Stomach (tissue), 19 donors: Measurements from ENCODE around the gene TRDMT1. TPM values are rescaled to one million over a fixed set of nuclear protein-coding genes. Genes with fewer than 3 reads are reported as not detected.
A peak's percentile ranks its signal among the peaks of the same experiment; 100 is the strongest.

ENCODE experiments used
- DNase-seq, 2 donors: peaks; one replicate each; pipeline versions ENCODE4 v3.0.0 to v3.0.0-alpha.2; 2013 to 2019
- H3K27ac ChIP-seq, 5 donors: fragments of 200-600 bp in 4 of 5; sonication (generic) in 4 of 5; one replicate each; pipeline ENCODE4 v1.5.1; 2013 to 2019; ENCODE audit warnings: mild to moderate bottlenecking in 1 of 5, moderate library complexity in 1 of 5
- H3K27me3 ChIP-seq, 3 donors: fragments of 200-600 bp; sonication (generic); one replicate each; pipeline ENCODE4 v1.5.1; 2017 to 2019; ENCODE audit warnings: mixed run types in 1 of 3
- H3K36me3 ChIP-seq, 4 donors: fragments of 200-600 bp; sonication (generic); 1 replicate in 3 of 4; 2 replicates in 1 of 4; pipeline ENCODE4 v1.5.1; 2016 to 2019
- H3K4me1 ChIP-seq, 4 donors: fragments of 200-600 bp; sonication (generic); one replicate each; pipeline ENCODE4 v1.5.1; 2016 to 2019
- H3K4me3 ChIP-seq, 4 donors: fragments of 200-600 bp; sonication (generic) in 3 of 4; one replicate each; pipeline ENCODE4 v1.5.1; 2016 to 2019; ENCODE audit warnings: mild to moderate bottlenecking in 1 of 4
- H3K9me3 ChIP-seq, 4 donors: fragments of 200-600 bp; sonication (generic); one replicate each; pipeline ENCODE4 v1.5.1; 2016 to 2019
- EP300 ChIP-seq: sonication (generic); formaldehyde crosslinking; IDR thresholded peaks from one replicate; pipeline ENCODE4 v1.6.1; 2017; ENCODE audit warnings: antibody characterized with exemption
- POLR2A ChIP-seq, 4 donors: fragments of 450-650 bp; IDR thresholded peaks; one replicate each; pipeline ENCODE4 v1.6.1; 2016; ENCODE audit warnings: antibody characterized with exemption in 4 of 4, control low read depth in 2 of 4, mild to moderate bottlenecking in 1 of 4, moderate library complexity in 1 of 4
- POLR2AphosphoS5 ChIP-seq, 3 donors: sonication (generic); formaldehyde crosslinking; IDR thresholded peaks; one replicate each; pipeline ENCODE4 v1.6.1; 2016; ENCODE audit warnings: antibody characterized with exemption in 3 of 3
- WGBS, 5 donors: extraction: QIAGEN DNeasy Blood & Tissue Kit in 3 of 5; methylation state at CpG; one replicate each; pipeline versions ENCODE4 v1.1.5 to v1.1.7; 2013 to 2018; 5-methylcytosine and 5-hydroxymethylcytosine counted together
- intact Hi-C: fragments of 100-400 bp; cut with DNase I; formaldehyde crosslinking; loops from one replicate; pipeline ENCODE4 v1.15.1; 2023; ENCODE audit warnings: low total_unique reads
- long read RNA-seq, 10 donors: transcript quantifications; one replicate each; lab custom pipeline, GENCODE V29; 2026
- polyA plus RNA-seq, 3 donors: library from polyadenylated mRNA; stranded (reverse); fragments of 200-250 nt; gene quantifications; one replicate each; pipeline ENCODE4 v1.2.3, GENCODE V29; 2013
- total RNA-seq, 5 donors: library from RNA; depleted of rRNA; stranded (reverse); fragments of >200 nt; gene quantifications; one replicate each; pipeline versions ENCODE4 v1.1.0 to v1.2.3, GENCODE V29; 2014 to 2016
- TF ChIP-seq, protein P1 (sequence below), 7 experiments: fragments of 450-650 bp in 4 of 7; fragments of 200-600 bp in 3 of 7; sonication (generic) in 3 of 7; IDR thresholded peaks; one replicate each; pipeline ENCODE4 v1.5.1; 2016 to 2019; ENCODE audit warnings: antibody characterized with exemption in 7 of 7, control low read depth in 2 of 7, mild to moderate bottlenecking in 1 of 7
- donor health status: healthy with polysubstance abuse.
- donor health status: Bipolar disorder and iron deficiency.
- donor health status: healthy.

TRDMT1 gene, protein sequence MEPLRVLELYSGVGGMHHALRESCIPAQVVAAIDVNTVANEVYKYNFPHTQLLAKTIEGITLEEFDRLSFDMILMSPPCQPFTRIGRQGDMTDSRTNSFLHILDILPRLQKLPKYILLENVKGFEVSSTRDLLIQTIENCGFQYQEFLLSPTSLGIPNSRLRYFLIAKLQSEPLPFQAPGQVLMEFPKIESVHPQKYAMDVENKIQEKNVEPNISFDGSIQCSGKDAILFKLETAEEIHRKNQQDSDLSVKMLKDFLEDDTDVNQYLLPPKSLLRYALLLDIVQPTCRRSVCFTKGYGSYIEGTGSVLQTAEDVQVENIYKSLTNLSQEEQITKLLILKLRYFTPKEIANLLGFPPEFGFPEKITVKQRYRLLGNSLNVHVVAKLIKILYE
- total RNA-seq (10 to 100 TPM in 3 of 5 donors, 1 to 10 TPM in 2; 2.9 to 44.9 (median 10.7) TPM), polyA plus RNA-seq (1 to 10 TPM; 1.4 to 3.9 (median 3.4) TPM)
- long read RNA-seq, donor 1, partial matches to known transcripts = 0 of 1 reads
- long read RNA-seq, donor 1, other reads (novel, unspliced or antisense) = 0 of 1 reads
- long read RNA-seq, donor 2, partial matches to known transcripts = 0 of 1 reads
- long read RNA-seq, donor 2, other reads (novel, unspliced or antisense) = 0 of 1 reads
- long read RNA-seq, donor 3 = 0 reads
- long read RNA-seq, donor 4 = 0 reads
- long read RNA-seq, donor 5 = 0 reads
- long read RNA-seq, donor 6, partial matches to known transcripts = 0 of 1 reads
- long read RNA-seq, donor 6, other reads (novel, unspliced or antisense) = 0 of 1 reads
- long read RNA-seq, donor 7, partial matches to known transcripts = 2,624 of 2,786 reads
- long read RNA-seq, donor 7, other reads (novel, unspliced or antisense) = 162 of 2,786 reads
- long read RNA-seq, donor 8 = 0 reads
- long read RNA-seq, donor 9 = 0 reads
- long read RNA-seq, donor 10, partial matches to known transcripts = 0 of 1 reads
- long read RNA-seq, donor 10, other reads (novel, unspliced or antisense) = 0 of 1 reads

DNA sequence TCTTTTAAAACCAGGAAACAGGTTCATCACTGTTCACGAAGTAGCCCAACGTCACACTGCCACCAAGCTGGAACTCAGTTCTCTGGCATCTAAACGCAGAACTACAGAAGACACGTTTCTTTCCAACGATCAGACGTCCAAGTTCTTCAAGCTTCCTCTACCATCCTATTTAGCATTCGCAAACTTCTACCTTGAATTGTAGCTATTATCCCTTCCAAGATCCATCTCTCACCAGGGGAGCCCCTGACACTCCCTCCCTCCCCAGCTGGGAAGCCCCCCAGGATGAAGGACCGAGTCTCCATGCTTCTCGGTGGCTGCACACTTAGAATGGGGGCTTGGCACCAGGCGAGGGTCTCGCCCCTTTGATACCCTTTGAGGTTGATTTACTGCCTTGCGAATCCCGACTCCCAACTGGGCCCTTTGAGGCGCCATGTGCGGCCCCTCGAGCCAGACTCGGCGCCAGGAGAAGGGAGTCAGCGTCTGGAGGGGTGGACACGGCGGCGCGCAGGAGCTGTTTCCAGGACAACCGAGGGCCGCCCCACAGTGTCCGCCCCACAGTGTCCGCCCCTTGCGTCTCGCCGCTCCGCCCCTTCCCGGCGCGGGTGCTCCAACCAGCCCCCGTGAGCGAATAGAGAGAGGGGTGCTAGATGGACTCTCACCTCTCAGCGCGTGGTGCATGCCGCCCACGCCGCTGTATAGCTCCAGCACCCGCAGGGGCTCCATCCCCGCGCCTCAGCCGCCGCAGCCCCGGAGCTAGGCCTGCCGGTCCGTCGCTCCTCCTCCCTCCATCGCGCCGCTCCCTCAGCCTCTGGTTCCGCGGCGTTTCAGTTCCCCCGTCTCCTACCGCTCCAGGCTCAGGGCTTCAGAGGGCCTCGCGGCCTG lies at the start of gene TRDMT1:
Gene TRDMT1 (minus strand): TSS at position 761 of the 882 bp plus-strand sequence. CDS start 38 bp downstream, at position 723.
- WGBS, 5 donors = 0 to 1% (median 1%) methylated on average over 39 to 60 of the region's 60 CpGs
- Histone ChIP-seq H3K4me1 (peaks cover 7 to 26% (median 17%) of the 10 kb centered on the region in 4 donors), H3K36me3 (no peaks in the 10 kb centered on the region), H3K27me3 (no peaks in the 10 kb centered on the region), H3K27ac (peak within 1 kb of the TSS; percentile 90 to 98 (median 91)), H3K4me3 (peak within 1 kb of the TSS; percentile 60 to 85 (median 76)), H3K9me3 (no peaks in the 10 kb centered on the region)
- TF ChIP-seq POLR2AphosphoS5 (IDR thresholded peaks at IDR 0.05) (peak; percentile 21 to 54 (median 46)), POLR2A (IDR thresholded peaks at IDR 0.05) (no peak)
- DNase-seq = peak; percentile 85 to 97
- intact Hi-C loops = no loop called here

DNA sequence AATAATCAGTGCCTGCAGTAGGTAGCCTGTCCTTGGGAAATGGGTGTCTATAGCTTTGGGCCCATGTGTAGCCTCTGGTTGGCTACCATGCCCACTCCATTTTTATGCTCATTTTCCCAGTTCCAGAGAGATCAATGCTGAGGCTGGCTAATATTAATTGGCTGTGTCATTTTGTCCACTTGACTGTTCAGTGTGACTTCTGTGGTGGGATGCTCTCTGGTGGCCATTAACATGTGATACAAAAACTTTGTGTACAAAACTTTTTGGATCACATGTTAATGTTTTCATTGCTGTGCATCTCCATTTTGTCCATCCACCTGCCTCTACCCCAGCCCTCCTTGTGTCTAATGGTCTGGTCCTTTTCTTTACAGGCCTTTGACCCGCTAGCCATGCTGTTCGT lies 49.3 kb upstream of the TRDMT1 start:
- Histone ChIP-seq H3K36me3 (no peaks in the 10 kb centered on the region), H3K27me3 (no peaks in the 10 kb centered on the region), H3K4me3 (no peak overlapping the region), H3K4me1 (no peaks in the 10 kb centered on the region), H3K9me3 (peaks cover 0 to 9% (median 0%) of the 10 kb centered on the region in 4 donors), H3K27ac (no peak overlapping the region)
- TF ChIP-seq POLR2AphosphoS5 (IDR thresholded peaks at IDR 0.05) (no peak), POLR2A (IDR thresholded peaks at IDR 0.05) (no peak), EP300 (no peak)
- TF ChIP-seq, protein P1, sequence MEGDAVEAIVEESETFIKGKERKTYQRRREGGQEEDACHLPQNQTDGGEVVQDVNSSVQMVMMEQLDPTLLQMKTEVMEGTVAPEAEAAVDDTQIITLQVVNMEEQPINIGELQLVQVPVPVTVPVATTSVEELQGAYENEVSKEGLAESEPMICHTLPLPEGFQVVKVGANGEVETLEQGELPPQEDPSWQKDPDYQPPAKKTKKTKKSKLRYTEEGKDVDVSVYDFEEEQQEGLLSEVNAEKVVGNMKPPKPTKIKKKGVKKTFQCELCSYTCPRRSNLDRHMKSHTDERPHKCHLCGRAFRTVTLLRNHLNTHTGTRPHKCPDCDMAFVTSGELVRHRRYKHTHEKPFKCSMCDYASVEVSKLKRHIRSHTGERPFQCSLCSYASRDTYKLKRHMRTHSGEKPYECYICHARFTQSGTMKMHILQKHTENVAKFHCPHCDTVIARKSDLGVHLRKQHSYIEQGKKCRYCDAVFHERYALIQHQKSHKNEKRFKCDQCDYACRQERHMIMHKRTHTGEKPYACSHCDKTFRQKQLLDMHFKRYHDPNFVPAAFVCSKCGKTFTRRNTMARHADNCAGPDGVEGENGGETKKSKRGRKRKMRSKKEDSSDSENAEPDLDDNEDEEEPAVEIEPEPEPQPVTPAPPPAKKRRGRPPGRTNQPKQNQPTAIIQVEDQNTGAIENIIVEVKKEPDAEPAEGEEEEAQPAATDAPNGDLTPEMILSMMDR (IDR thresholded peaks at IDR 0.05) = no peak
- 91 to 98% (median 96%) methylated on average over 2 of the region's 2 CpGs for WGBS, 5 donors
- intact Hi-C loops = no loop called here
- DNase-seq = peak in 1 of 2 donors; percentile 22

DNA sequence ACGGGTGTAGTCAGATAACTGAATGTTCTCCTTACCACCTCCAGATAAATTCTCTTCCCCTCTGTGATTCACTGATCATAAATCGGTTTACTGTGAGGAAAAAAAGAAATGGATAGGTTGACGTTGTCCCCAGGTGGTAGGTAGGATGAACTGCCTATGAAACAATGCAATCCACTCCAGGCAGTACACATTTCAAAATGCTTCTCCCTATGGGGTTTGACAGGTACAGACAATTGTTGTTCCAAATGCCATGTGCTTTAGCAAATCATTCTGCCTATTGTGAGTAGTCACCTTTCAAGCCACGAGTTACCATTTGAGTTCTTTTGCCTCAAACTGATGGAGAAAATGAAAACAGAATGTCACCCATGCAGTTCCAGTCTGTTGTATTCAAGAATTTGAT lies 48.3 kb upstream of the TRDMT1 start:
- Histone ChIP-seq H3K27ac (no peak overlapping the region), H3K36me3 (no peaks in the 10 kb centered on the region), H3K9me3 (peaks cover 0 to 9% (median 0%) of the 10 kb centered on the region in 4 donors), H3K4me1 (no peaks in the 10 kb centered on the region), H3K27me3 (no peaks in the 10 kb centered on the region), H3K4me3 (no peak overlapping the region)
- intact Hi-C loops = no loop called here
- DNase-seq = no peak
- WGBS, 5 donors = 29 to 58% (median 39%) methylated on average over 4 of the region's 4 CpGs
- TF ChIP-seq, protein P1 (IDR thresholded peaks at IDR 0.05) = peak in 1 of 7 experiments; percentile 14
- no peak for TF ChIP-seq POLR2A (IDR thresholded peaks at IDR 0.05)

DNA sequence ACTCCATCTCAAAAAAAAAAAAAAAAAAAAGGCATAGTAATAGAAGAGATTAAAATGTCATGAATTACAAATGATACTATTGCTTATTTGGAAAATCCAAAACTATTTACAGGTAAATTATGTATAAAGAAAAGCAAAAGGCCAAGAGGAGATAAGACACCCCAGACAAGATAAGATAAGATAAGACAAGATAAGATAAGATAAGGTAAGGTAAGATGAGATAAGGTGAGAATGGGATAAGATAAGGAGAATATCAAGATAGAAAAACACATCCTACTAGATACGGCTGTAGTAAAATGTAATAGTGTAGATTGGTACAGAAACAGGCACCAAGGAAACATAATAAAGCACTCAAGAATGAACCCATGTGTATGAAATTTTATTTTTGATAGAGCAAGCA lies 47.5 kb upstream of the TRDMT1 start:
- peaks cover 0 to 9% (median 0%) of the 10 kb centered on the region in 4 donors for H3K9me3 ChIP-seq
- WGBS, 5 donors = 31 to 58% (median 50%) methylated on average over 1 of the region's 1 CpG
- intact Hi-C loops = no loop called here
- TF ChIP-seq POLR2AphosphoS5 (IDR thresholded peaks at IDR 0.05) (no peak), EP300 (no peak), POLR2A (IDR thresholded peaks at IDR 0.05) (no peak)
- TF ChIP-seq, protein P1 (IDR thresholded peaks at IDR 0.05) = no peak
- no peak overlapping the region for H3K4me3 ChIP-seq
- DNase-seq = no peak
- no peaks in the 10 kb centered on the region for H3K36me3 ChIP-seq
- H3K27ac ChIP-seq = no peak overlapping the region
- H3K27me3 ChIP-seq = no peaks in the 10 kb centered on the region
- no peaks in the 10 kb centered on the region for H3K4me1 ChIP-seq
